Fibroblast of pulmonary artery (primary cell): ENCODE data around the gene ZNF98.

Experiments used
- DNase-seq: peaks from one replicate; pipeline ENCODE4 v3.0.0-alpha.2; 2010; ENCODE audit warnings: low read depth
- H3K4me3 ChIP-seq: replicated peaks from 2 replicates; pipeline ENCODE4 v1.5.1; 2011; ENCODE audit warnings: low read depth, mild to moderate bottlenecking, control low read depth, low read length, moderate library complexity
- TF ChIP-seq, protein P1 (sequence below): IDR thresholded peaks from 2 replicates; pipeline ENCODE4 v1.5.1; 2011; ENCODE audit warnings: mild to moderate bottlenecking, control low read depth, low read length, inconsistent platforms; ENCODE audit errors: missing control alignments

The ZNF98 gene

DNA sequence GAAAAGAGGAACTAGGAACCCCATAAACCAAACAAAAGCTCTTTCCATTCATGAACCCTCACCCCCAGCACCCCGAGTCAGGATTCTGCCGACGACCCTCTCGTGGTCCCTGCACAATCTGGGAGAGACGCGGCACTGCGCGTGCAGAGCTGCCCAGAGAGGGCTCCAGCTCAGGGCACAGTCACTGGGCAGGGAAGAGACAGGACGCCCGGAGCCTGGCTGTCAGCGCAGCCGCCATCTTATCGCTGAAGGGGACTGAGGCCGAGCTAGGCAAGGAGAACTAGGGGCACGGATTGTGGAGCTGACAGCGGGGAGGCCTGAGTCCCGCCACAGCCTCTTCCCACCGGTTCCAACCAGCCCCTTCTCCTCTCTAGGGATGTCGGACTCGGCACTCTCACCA lies 349 bp downstream of the ZNF98 start:
- no peak overlapping the region for H3K4me3 ChIP-seq
- no peak for DNase-seq

DNA sequence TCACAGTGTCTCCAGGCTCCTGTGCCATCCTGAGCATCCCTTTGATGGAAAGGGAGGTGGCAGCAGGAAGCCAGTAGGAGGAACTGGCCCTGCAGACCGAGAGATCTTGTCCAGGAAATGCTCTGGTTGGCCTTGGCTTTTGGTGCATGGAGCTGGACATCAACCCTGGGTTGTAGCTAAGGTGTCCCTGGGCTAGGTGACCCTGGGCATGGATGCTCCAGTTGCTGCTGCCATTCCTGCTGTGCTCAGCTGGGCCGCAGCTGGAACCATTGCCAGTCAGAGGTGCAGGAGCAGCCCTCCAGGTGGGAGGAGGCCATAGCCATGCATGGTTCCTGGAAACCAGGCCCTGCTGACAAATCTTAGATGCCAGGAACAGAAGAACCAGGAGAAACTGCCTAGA lies 67.5 kb downstream of the ZNF98 start:
- no peak overlapping the region for H3K4me3 ChIP-seq
- DNase-seq: no peak
- TF ChIP-seq, protein P1, sequence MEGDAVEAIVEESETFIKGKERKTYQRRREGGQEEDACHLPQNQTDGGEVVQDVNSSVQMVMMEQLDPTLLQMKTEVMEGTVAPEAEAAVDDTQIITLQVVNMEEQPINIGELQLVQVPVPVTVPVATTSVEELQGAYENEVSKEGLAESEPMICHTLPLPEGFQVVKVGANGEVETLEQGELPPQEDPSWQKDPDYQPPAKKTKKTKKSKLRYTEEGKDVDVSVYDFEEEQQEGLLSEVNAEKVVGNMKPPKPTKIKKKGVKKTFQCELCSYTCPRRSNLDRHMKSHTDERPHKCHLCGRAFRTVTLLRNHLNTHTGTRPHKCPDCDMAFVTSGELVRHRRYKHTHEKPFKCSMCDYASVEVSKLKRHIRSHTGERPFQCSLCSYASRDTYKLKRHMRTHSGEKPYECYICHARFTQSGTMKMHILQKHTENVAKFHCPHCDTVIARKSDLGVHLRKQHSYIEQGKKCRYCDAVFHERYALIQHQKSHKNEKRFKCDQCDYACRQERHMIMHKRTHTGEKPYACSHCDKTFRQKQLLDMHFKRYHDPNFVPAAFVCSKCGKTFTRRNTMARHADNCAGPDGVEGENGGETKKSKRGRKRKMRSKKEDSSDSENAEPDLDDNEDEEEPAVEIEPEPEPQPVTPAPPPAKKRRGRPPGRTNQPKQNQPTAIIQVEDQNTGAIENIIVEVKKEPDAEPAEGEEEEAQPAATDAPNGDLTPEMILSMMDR: no peak

More for the DNA sequence above, 349 bp downstream of the ZNF98 start:
- TF ChIP-seq, protein P1: no peak
